ENCODE data around the gene SOX9.

DNA sequence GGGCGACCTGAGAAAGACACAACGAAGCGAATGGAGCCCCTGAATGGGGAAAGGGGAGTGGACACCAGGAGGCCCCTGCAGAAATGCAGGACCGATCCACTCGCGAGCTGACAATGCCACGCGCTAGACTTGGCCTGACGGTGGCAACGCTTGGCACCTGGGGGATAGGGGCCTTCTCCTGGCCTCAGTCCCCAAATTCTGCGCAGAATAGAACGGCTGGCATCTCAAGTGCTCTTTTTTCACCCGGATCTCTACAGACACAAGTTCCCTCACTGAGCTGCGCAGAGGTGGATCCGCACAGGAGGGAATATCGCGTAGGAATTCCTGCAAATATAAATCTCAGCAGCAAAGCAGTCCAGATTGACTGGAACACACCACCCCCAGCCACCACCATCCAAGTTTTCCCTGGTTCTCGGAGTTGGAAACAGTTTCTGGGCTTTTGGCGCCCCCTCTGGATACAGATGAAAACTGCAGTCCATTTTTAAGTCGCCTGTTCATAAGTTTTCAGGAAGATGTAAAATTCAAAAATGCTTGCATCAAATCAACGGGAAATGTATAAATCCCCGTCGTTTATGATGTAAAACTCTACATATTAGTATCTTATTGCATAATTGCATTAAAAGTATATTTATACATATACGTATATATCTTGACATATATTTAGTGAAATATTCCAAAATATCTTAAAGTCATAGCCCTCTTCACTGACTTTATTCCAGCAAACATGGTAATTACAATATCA lies 2.3 kb upstream of the SOX9 start:
- peak; percentile 98 for TF ChIP-seq CTCF (conservative IDR thresholded peaks at IDR 0.05)
- TF ChIP-seq EZH2 (IDR thresholded peaks at IDR 0.05; ENCODE audit: low read depth), result no peak

Data from PC-9 (cell line).